ENCODE results near the gene TXNRD1.

DNA sequence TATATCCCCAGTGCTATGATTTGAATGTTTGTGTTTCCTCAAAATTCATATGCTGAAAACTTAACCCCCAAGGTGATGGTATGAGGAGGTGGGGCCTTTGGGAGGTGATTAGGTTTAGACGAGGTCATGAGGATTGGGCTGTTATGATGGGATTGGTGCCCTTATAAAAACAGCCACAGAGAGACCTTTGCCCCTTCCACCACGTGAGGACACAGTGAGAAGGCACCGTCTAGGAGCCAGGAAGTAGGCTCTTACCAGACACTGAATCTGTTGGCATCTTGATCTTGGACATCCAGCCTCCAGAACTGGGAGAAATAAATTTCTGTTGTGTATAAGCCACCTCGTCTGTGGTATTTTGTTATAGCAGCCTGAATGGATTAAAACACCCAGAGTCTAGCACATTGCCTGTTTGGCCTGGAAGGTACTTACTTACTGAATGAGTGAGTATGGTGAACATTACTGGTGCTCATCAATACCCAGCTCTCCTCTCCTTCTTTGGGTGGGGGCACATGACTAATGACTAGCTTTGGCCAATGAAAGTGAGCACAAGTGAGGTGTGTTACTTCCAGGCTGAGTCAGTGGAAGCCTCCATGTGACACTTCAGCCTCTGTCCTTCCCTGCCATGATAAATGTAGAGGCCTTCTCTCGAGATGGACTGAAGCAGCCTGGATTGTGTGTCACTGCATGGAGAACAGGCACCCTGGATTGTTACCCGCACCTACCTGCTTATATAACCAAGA lies 168.7 kb downstream of the TXNRD1 start:
- TF ChIP-seq, protein P1, sequence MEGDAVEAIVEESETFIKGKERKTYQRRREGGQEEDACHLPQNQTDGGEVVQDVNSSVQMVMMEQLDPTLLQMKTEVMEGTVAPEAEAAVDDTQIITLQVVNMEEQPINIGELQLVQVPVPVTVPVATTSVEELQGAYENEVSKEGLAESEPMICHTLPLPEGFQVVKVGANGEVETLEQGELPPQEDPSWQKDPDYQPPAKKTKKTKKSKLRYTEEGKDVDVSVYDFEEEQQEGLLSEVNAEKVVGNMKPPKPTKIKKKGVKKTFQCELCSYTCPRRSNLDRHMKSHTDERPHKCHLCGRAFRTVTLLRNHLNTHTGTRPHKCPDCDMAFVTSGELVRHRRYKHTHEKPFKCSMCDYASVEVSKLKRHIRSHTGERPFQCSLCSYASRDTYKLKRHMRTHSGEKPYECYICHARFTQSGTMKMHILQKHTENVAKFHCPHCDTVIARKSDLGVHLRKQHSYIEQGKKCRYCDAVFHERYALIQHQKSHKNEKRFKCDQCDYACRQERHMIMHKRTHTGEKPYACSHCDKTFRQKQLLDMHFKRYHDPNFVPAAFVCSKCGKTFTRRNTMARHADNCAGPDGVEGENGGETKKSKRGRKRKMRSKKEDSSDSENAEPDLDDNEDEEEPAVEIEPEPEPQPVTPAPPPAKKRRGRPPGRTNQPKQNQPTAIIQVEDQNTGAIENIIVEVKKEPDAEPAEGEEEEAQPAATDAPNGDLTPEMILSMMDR (IDR thresholded peaks at IDR 0.05): no peak
- TF ChIP-seq ZFX (IDR thresholded peaks at IDR 0.05; ENCODE audit: borderline replicate concordance): no peak
